Measurements from ENCODE around the gene SIPA1L3. TPM values are rescaled to one million over a fixed set of nuclear protein-coding genes. Genes with fewer than 3 reads are reported as not detected.

SIPA1L3 gene
- polyA plus RNA-seq, 1 of the 3 experiments (the other 2 are of a cell fraction), result 11.6 TPM

GRCh38 chr19:38247734-38248268 is 340.8 kb downstream of the SIPA1L3 start:
- ChIA-PET CTCF (interaction anchor here (1.0 to 7.2 kb wide), 3 partner anchors 13 to 349 kb away, joined by 3 to 76 read pairs (median 4); partner anchors contain the start of gene CATSPERG), POLR2A (no interaction called here)
- H3F3A ChIP-seq (replicated peaks; ENCODE audit: insufficient read depth), result no peaks in the 10 kb centered on the region

More at GRCh38 chr19:38247734-38248268, 340.8 kb downstream of the SIPA1L3 start:
- Histone ChIP-seq H2AFZ (ENCODE audit: low read depth) (no peak overlapping the region), H3K27ac (ENCODE audit: low read depth in 2 of 2, low read length in 1 of 2) (no peak overlapping the region), H3K4me3 (ENCODE audit: low read depth in 2 of 2, low read length in 1 of 2) (no peak overlapping the region), H3K9me2 (no peaks in the 10 kb centered on the region), H3K79me2 (ENCODE audit: insufficient read depth) (no peaks in the 10 kb centered on the region), H3K9ac (no peak overlapping the region), H4K20me1 (ENCODE audit: insufficient read depth) (no peaks in the 10 kb centered on the region), H3K4me2 (no peak overlapping the region), H3K9me3 (no peaks in the 10 kb centered on the region), H3K36me3 (replicated peaks in 1 of 2; ENCODE audit: control insufficient read depth in 1 of 2, insufficient read depth in 2 of 2, low read length in 1 of 2) (no peaks in the 10 kb centered on the region), H3K4me1 (ENCODE audit: control insufficient read depth in 1 of 2, insufficient read depth in 2 of 2, low read depth in 1 of 2, low read length in 1 of 2) (peaks cover 0 to 11% of the 10 kb centered on the region in 2 experiments; a peak in 2 of 4 replicates), H3K27me3 (ENCODE audit: insufficient read depth) (no peaks in the 10 kb centered on the region)
- no peak for DNase-seq
- WGBS (ENCODE audit: low lambda C conversion rate), result 77% methylated on average over 9 of the region's 9 CpGs
- TF ChIP-seq RCOR1 (IDR thresholded peaks at IDR 0.05; ENCODE audit: low read length) (no peak), EZH2phosphoT487 (IDR thresholded peaks at IDR 0.05; ENCODE audit: borderline replicate concordance, low read depth) (no peak), MXI1 (IDR thresholded peaks at IDR 0.05; ENCODE audit: low read depth, low read length) (no peak), TEAD4 (IDR thresholded peaks at IDR 0.05; ENCODE audit: borderline replicate concordance, insufficient read depth) (no peak), POLR2AphosphoS5 (IDR thresholded peaks at IDR 0.05; ENCODE audit: low read depth, low read length) (no peak), ZBTB33 (IDR thresholded peaks at IDR 0.05; ENCODE audit: borderline replicate concordance, low read depth) (no peak), CTCF (IDR thresholded peaks at IDR 0.05) (no peak), GABPA (IDR thresholded peaks at IDR 0.05; ENCODE audit: low read depth) (no peak), FOSL2 (IDR thresholded peaks at IDR 0.05; ENCODE audit: borderline replicate concordance, low read depth) (no peak), CHD2 (IDR thresholded peaks at IDR 0.05; ENCODE audit: low read length, partially characterized antibody) (no peak), SIN3A (IDR thresholded peaks at IDR 0.05; ENCODE audit: borderline replicate concordance, low read depth, low read length) (no peak), SMC3 (IDR thresholded peaks at IDR 0.05; ENCODE audit: low read depth, low read length) (no peak)
- TF ChIP-seq, protein P1, sequence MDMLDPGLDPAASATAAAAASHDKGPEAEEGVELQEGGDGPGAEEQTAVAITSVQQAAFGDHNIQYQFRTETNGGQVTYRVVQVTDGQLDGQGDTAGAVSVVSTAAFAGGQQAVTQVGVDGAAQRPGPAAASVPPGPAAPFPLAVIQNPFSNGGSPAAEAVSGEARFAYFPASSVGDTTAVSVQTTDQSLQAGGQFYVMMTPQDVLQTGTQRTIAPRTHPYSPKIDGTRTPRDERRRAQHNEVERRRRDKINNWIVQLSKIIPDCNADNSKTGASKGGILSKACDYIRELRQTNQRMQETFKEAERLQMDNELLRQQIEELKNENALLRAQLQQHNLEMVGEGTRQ (IDR thresholded peaks at IDR 0.05; ENCODE audit: borderline replicate concordance, low read depth, low read length), result no peak

Data from SK-N-SH (cell line).